ENCODE results near the gene MGP.

GRCh38 chr12:14890701-14891100 lies 5.0 kb upstream of the MGP start:
- TF ChIP-seq MXI1 (IDR thresholded peaks at IDR 0.05; ENCODE audit: borderline replicate concordance, low read depth, low read length): no peak
- TF ChIP-seq POLR2A (IDR thresholded peaks at IDR 0.05; ENCODE audit: low read depth, low read length): no peak

All from IMR-90 (cell line).